NCI-H526 (cell line): ENCODE measurements around the gene APBA2.

Experiments
- DNase-seq, 2 experiments: peaks; one replicate each; lab custom pipeline; 2025; lab: John Stamatoyannopoulos, UW

Gene APBA2

GRCh38 chr15:29167122-29167521 is 281.3 kb downstream of the APBA2 start:
- DNase-seq = peak; percentile 12 to 49
